Putamen (tissue), 1 donor: ENCODE data around the gene ITGBL1.

Source experiments
- DNase-seq: peaks from one replicate; pipeline ENCODE4 v3.0.0-alpha.2; 2016; ENCODE audit warnings: low spot score

The ITGBL1 gene

DNA sequence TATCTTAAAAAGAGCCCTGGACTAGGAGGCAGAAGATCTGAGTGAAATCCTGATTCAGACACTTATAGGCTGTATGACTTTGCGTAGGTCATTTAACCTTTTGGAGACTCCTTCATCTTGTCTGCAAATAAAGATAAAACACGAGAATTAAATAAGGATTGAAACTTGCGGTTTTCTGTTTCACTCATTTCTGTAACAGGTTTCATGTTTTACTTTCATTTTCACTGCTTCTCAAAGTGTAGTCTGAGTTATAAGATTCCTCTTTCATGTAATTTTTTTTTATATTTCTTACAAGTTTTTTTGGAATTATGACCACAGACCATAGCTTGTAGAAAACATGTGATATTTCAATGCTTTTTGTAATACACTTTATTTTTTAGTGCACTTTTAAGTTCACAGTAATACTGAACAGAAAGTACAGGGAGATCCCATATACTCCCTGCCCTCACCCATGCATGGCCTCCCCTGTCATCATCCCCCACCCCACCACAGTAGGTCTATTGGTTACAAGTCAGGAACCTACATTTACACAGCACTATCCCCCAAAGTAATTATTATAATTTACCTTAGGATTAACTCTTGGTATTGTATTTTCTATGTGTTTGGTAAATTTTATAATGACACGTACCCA, 174.6 kb downstream of the ITGBL1 start:
- DNase-seq, result no peak

DNA sequence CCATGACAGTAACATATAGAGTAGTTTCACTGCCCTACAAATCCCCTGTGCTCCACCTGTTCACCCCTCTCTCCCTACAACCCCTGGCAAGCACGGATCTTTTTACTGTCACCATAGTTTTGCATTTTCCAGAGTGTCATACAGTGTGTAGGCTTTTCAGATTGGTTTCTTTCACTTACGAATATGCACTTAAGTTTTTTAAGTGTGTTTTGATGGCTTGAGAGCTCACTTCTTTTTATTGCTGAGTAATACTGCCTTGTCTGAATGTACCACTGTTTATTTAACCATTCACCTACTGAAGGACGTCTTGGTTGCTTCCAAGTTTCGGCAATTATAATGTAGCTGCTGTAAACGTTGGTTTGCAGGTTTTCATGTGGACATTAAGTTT, 175.1 kb downstream of the ITGBL1 start:
- no peak for DNase-seq

DNA sequence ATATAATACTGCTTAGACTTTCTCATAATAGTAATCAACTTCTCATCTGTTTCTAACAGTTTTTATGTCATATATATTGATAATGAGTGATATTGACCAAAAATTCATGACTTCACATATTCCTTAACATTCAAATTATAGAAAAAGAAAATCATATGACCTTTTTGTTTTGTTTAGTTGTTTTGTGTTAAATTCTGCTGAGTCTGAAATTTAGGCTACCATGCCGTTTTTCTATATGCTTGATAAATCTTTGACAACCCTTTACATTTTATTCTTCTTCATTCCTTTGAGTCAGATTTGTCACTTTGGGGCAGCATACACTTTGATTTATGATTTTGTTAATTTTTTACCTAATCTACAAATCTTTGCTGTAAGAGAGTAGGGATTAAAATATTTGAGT, 176.4 kb downstream of the ITGBL1 start:
- no peak for DNase-seq

DNA sequence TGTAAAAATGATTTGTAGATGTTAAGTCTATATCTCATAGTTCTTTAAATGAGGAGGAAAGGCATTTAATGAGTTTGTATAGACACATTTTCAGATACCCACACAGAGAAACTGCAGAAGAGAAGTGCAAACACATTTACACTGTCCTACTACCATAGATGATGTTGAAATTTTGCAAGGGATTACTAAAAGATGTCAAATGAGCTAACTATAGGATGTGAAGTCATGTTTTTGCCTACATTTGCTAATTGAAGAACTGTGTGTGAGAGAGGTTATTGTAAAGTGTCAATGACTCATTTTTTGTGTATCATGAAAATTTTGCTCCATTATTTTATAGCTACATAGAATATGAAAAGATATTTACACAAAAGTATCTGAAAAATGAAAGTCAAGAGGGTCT, 178.9 kb downstream of the ITGBL1 start:
- no peak for DNase-seq

DNA sequence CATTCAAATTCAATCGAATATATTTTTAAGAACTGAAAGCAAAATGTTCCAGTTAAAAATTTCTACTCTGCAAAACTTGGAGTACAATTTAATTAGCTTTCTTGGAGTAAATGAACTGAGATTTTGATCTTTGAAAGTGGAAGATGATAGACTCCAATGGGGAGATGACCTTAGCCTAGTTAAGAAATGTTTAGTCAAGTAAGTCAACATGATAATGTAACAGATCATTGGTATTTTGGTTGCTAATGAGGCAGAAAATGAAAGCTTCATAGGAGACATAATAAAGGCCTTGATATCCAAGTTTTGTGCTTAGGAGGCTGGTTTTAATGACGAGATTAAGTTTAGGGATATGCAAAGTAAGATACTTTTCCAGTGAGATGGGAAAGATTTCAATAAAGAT, 181.7 kb downstream of the ITGBL1 start:
- DNase-seq, result no peak

DNA sequence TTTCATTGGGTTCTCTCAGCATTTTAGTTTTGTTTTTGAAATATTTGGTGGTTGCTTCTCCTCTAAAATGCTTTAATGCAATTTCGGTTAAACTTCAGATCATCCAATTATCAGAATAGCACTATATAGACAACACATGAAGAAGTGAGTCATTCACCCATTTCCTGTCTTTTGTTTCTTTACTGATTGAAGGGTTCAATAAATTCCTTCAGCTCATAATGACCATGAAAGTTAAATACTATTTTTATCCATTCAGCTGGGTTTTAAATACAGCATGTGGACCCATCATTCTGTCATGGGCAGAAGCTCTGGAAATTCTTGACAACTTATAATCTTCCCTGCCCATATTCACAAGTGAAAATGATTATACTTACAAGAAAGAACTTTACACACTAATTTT, 187.2 kb downstream of the ITGBL1 start:
- DNase-seq, result no peak

DNA sequence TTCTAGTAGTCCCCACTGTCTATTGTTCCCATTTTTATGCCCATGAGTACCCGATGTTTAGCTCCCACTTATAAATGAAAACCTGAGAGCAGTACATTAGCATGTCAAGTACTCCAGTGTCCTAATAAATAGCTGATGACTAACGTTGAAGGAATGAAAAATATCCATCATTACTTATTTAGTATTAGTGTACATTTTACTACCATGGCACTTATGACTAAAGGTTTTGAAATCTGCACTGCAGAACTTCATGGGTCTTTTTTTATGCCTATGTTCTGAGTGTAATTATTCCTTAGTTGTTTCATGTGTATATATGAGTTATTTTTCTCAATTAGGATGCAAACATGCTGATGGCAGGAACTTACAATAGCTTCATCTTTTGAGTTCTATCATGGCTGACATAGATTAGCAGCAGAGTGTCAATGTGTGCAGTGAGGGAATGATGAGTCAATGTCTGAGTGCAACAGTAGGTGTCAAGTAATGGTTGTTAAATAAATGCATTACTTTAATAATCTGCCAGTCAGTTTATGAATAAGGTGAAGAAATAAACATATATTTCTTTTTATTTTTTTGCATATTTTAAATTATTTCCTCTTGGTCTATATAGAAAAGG, 188.4 kb downstream of the ITGBL1 start:
- DNase-seq, result no peak

DNA sequence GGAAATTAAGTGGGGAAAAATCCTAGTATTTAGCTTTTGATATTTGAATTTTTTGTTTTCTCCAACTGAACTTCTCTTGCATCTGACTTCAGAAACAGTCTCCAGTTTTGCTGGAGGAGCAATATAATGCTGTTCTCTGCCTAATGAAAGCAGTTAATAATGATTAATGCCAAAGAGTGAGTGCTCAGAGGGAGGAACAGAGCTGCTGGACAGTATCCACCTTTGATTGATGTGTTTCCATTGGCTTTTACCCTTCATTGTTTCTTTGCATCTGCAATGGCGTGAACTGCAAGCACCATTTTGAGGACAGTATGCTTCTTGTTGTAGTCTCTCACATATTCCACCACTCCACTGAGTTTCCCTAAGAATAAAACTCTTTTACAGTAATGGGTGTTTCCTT, 193.4 kb downstream of the ITGBL1 start:
- no peak for DNase-seq

DNA sequence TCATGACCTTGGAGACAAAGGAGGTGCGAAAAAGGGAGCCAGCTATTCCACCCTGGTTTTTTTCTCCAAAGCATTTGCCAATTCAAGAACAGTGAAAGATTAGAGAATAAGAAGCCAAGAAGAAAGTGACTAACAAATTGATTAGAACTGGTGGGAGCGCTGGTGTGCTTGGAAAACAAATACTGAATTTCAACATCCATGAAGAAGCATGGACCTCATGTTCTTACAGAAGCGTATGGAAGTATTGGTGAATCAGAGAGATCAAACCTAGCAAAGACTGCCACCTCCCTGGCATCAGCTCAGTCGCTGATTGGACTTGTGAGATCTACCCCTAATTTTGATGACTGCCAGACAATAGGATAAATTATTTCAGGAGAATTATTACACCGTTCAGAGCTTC, 195.3 kb downstream of the ITGBL1 start:
- DNase-seq, result no peak

DNA sequence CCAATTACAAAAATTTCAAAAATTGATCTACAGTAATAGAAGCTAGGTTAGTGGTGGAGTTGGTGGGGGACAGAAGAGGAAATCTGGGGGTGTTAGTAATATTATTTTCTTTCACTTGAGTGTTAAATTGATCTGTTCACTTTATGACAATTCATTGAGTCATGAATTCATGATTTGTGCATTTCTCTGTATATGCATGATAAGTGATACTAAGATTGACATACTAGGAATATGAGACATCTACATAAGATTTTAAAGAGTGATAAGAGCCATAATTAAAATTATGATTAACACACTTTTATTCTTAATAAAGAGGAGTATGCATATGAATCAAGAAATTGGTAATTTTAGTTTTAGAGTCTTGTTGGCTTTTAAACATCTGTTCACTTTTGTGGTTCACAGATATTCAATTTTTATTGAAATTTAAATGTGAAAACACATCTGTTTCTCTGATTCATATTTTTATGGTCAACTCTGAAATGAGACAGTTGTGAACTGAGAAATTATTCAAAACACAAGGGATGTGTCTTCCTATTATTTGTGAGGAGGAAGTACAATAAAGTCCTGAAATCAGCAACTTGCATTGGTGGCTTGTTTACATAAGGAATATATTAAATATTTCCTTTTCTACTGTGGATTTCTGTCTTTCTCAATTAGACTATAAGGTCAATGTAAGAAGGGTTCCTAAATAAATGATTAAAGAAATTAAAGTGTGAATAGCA, 196.5 kb downstream of the ITGBL1 start:
- no peak for DNase-seq

DNA sequence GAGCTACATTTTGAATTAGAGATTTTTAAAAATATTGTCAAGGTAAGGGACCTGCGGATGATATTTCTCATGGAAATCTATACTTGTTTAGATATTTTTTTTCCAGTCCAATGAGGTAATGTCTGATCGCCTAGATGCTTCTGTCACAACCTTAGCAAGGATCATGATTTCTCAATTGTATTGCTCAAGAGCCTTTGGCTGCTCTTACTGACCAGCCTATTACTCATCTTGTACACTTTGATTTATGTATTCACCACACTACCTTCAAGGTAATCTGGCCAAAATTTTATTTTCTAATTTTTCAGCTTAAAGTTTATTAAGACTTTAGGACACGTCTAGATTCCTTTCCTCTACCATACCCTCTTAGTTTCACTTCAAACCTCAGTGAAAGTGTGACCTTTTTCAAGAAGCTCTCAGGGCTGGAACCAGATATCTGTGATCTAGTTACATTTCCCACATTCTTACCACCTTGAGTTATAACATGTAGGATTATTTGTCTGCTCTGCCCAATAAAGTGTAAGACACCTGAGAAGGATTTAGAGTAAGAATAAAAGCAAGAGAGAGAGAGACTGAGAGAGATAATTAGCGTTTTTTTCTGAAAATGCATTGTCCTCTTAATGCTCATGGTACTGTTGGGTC, 197.1 kb downstream of the ITGBL1 start:
- no peak for DNase-seq

DNA sequence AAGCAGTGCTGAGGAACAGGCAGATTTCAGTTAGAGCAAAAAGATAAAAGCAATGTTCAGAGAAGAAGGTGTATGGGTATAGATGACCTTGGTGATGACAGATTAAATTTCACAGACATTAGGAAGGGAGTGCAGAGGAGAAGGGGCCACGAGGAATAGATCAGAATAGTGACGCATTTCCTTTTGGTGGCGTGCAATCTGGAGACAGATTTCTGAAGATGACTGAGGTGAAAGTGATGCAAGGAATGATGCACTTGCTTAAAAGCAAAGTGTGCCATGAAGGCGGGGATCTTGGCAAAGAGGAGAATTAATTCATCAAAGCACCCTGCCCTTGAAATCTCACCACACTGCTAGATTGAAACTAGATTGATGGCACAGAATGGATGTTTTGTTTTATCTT, 202.4 kb downstream of the ITGBL1 start:
- DNase-seq, result no peak

DNA sequence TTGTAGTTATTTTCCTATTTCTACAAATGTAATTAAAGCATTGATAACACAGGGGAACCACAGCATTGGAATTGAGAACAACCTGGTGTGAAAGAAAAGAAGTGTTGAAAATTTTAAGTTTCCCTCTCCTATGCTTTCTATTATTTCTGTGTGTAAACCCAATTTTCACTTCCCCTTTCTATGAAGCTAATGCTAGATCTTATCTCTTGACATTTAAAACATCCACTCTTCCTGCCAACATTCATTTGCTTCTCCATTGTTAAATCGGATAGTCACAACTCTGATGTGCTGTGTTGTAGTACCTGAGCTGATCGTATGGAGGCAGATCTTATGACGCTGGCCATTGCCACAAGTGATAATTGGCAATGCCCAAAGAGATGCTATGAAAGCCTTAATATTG, 203.0 kb downstream of the ITGBL1 start:
- no peak for DNase-seq

DNA sequence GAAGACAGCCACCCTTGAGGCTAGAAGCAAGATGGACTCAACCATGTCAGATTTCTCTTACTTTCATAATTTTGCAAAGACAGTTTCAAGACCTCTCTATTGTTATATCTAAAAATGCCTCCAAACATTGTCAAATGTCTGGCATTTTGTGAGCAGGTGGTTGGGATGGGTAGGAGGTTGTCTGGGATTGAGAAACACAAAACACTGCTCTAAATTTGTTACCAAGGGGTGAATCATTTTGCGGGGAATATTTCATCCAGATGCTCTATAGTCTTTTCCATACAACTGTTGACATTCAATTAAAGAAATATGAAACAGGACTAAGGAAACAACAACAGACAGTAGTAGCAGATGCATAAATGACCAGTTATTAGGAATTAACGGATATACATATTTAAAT, 208.2 kb downstream of the ITGBL1 start:
- DNase-seq, result no peak

DNA sequence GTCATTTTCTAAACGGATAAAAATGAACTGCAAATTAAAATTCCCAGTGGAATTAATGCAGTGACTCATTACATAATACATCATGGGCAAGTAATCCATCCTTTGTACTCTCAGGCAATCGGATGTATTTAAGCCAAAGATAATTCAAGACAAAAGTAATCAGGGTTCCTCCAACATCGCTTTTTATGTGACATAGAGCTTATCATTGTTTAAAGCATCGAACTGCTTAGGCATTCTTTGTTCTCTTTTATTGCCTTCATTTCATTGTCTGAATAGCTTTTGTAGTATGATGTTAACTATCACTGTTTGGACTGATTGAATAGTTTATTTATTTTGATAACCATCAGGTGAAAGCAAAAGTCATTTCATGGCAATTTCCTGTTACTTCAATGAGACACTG, 209.4 kb downstream of the ITGBL1 start:
- no peak for DNase-seq

DNA sequence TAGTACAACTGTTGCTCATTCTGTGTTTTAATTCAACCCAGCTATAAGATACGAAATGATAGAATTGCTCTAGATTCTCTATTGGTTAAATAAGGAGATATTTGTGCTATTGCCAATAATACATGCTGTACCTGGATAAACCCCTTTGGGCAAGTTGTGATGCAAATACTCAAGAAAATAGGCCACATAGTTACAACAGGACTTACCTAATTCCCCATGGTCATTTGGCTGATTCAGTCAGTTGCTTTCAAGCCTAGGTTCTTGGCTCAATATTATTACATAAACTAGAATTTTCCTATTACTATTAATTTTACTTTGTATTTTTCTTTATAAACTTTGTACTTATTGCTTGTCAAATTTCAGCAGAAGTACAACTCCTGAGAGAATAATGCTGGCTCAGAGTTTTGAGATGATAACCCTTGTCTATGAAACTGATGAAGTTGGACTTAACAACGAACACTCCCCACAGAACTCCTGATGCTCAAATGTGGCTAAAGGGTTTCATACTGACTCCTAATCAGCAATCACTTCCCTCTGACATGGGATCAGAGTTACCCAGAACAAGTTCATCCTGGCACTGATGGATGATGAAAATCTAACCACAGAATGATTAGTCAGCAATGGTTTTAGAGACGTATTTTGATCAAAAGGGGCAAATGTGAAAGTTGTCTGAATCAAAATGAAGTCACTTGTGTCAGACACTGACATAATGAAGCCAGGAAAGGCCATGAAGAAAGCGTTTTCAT, 221.1 kb downstream of the ITGBL1 start:
- no peak for DNase-seq

DNA sequence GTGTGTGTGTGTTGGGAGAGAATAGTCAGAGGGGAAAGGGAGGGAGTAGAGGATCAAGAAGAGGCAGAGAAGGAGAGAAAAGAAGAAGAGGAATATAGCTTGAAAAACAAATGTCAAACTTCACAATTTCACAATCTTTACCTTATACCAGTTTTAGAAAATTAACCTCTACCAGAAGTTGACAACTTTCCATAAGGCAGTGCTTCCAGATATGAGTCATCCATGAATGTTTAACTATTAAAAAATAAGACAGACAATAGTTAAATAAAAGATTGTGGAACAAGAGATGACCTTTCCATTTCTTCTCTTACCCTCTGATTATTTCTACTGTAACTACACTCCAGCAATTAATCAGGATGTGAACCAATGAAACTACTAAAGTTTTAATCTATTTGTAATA, 229.4 kb downstream of the ITGBL1 start:
- no peak for DNase-seq

DNA sequence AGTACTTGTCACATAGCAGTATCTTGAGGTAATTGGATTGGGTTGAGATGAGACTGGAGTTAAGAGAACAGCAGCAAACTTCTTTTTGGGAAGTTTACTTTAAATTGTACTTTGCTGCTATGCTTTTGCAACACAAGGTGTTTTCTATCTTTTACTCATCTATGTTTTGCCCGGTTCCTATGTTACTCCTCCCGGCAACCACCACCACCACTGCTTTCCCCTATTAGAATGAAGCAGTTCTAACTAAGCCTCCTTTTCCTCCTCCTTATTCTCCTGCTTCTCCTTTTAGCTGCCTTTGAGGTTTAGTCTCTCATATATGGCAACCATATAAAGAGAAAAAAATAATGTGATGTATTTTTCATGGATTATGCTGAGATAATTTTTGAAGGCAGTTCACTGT, 233.5 kb downstream of the ITGBL1 start:
- DNase-seq, result no peak

DNA sequence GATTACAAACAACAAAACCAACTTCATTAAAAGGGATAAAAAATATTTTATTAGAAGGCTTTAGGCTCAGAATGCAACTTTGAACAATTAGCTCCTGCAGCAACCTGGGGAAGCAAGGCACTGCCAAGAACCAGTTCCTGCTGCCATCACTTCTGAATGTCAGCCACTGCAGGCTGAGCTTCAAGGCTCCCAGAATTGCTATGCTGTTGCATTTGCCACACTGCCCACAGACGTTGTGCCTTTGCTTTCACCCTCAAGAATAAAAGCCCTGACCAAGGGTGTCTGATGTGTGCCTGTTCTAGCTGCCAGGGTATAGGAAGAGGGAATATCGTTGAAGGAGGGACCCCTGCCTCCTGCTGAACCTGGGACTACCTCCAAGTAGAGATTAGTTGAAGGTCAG, 238.4 kb downstream of the ITGBL1 start:
- no peak for DNase-seq

DNA sequence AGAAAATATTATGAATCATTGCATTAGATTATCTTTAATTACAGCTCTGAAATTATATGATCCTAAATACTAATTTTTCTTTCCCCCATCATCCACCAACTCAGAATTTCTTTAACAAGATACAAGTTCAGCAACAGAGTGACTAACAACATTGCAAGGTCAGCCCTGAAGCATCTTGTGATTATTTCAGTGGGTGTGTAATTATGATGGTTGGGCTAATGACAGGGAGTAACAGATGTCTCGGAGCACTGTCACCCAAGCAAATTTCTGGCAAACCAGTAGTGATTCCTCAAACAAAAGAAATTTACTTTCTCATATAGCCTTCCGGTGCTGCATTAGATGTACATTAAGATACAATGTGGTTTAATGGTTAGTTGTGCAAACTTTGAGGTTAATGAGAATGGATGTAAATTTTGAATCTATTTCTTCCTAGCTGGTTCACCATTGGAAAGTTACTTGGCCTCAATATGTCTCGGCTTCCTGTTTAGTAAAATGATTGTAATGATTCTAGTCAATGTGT, 238.9 kb downstream of the ITGBL1 start:
- no peak for DNase-seq

DNA sequence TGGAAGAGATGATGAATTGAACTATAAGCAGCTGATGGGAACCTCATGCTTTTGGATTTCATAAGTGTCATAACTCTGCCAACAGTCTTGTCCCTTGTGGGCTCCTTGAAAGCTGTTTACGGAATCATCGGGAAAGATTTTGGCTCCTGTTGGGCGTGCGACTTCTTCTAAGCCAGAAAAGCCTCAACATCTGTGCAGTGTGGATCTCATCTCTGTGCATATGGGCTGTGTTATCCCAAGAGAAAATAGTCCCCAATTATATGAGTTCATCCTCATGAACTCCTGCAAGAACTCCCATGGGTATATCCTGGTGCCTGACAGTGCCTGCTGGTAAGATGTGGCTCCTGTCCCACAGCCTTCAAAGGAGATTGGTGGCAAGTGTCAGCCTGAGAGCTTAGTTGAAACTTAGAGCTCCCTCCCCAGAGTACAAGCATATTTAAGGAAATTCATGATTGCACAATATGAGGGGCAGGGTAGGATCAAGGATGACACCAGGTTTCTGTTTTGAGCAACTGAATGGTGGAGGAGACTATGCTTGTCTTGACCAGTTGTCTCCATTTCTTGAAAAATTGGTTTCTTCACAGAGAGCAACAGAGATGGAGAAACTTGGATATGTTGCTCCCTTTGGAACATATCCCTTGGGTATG, 243.5 kb downstream of the ITGBL1 start:
- DNase-seq, result no peak

DNA sequence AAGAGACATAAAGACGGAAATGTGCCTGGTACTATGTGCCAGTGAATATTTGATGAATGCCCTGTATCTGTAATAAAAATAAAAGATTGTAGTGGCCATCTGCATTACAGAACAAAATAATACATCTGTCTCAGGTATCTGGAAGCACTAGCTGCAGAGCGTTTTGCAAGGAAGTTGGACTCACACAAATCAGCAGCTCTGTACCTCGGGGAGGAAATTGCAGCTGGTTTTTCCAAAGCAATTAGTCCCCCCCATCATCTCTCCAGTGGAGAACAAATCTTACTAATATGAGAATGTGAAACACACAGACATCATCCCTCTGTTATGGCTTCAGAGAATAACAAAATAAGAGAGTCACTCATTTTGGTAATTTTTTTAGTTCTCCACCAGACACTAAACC, 245.3 kb downstream of the ITGBL1 start:
- no peak for DNase-seq
